Vagina (tissue), 2 donors: ENCODE measurements around the gene PTGDR.

Experiments
- CTCF ChIP-seq, 3 experiments: fragments of 450-650 bp in 2 of 3; fragments of 200-600 bp in 1 of 3; sonication (generic) in 1 of 3; IDR thresholded peaks; one replicate each; pipeline ENCODE4 v1.5.1; 2017 to 2019; ENCODE audit warnings: antibody characterized with exemption in 3 of 3, mild to moderate bottlenecking in 2 of 3, moderate library complexity in 2 of 3
- POLR2A ChIP-seq, 2 donors: fragments of 450-650 bp; IDR thresholded peaks; one replicate each; pipeline ENCODE4 v1.6.1; 2017; ENCODE audit warnings: antibody characterized with exemption in 2 of 2, mild to moderate bottlenecking in 2 of 2, moderate library complexity in 2 of 2
- POLR2AphosphoS5 ChIP-seq, 2 donors: sonication (generic); formaldehyde crosslinking; IDR thresholded peaks; one replicate each; pipeline ENCODE4 v1.9.0; 2017; ENCODE audit warnings: antibody characterized with exemption in 2 of 2, mild to moderate bottlenecking in 2 of 2, low read depth in 1 of 2; ENCODE audit not compliant: insufficient read depth in 1 of 2

DNA sequence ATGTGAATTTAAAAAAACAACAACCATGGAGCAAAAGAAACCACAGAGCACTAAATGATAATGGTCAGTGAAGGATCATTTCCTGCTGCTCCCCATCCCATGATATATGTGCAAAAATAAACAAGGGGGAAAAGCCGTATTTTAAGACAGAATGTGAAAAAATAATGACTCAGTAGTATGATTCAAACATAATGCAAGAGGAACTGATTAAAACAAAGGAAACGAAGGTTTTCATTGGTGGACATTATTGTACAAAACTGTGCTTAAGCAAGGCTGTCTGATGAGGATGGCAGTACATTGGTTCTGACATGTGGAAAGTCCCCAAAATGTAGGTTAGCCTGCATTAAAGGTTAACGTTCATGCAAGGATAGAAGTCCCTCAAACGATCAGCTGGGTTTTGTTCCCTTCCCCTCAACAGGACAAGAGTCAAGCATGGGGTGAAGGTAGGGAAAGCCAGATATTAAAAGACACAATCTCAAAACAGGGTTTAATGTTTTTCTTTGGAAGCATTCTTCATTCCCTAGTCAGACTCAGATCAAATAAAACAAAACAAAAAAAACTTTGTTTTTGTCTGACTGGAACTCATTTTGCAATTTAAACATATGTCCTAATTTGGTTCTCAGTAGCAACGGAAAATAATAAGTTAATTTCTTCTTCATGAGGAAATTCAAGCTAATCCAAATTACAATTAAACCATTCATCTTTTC lies 26.3 kb upstream of the PTGDR start:
- TF ChIP-seq CTCF (IDR thresholded peaks at IDR 0.05): no peak
- no peak for TF ChIP-seq POLR2A (IDR thresholded peaks at IDR 0.05)
- TF ChIP-seq POLR2AphosphoS5 (IDR thresholded peaks at IDR 0.05; ENCODE audit: insufficient read depth in 1 of 2, low read depth in 1 of 2): no peak
